GM10266 (cell line): ENCODE data around the gene ZNF469.

Source experiments
- DNase-seq: peaks from one replicate; pipeline ENCODE4 v3.0.0; 2012; ENCODE audit errors: extremely low spot score
- CTCF ChIP-seq: IDR thresholded peaks from 2 replicates; pipeline ENCODE4 v1.5.1; 2012; ENCODE audit warnings: mild to moderate bottlenecking, low read depth; ENCODE audit not compliant: control insufficient read depth, insufficient read depth; ENCODE audit errors: missing control alignments

Gene ZNF469

GRCh38 chr16:88404769-88405168, 22.0 kb downstream of the ZNF469 start:
- DNase-seq: no peak
- TF ChIP-seq CTCF: no peak

- TF ChIP-seq CTCF: no peak
- DNase-seq: no peak
Observed at GRCh38 chr16:88405216-88406060, 22.7 kb downstream of the ZNF469 start.

GRCh38 chr16:88406096-88407041, 23.6 kb downstream of the ZNF469 start:
- no peak for DNase-seq
- no peak for TF ChIP-seq CTCF

GRCh38 chr16:88407042-88407420, 24.3 kb downstream of the ZNF469 start:
- no peak for DNase-seq

GRCh38 chr16:88407807-88408206, 25.0 kb downstream of the ZNF469 start:
- DNase-seq: no peak
- TF ChIP-seq CTCF: no peak

More at GRCh38 chr16:88407042-88407420, 24.3 kb downstream of the ZNF469 start:
- TF ChIP-seq CTCF: no peak

- no peak for TF ChIP-seq CTCF
- no peak for DNase-seq
Observed at GRCh38 chr16:88408561-88409142, 25.9 kb downstream of the ZNF469 start.
